ENCODE results near the gene RAB24. TPM values are rescaled to one million over a fixed set of nuclear protein-coding genes. Genes with fewer than 3 reads are reported as not detected.

RAB24 gene
- total RNA-seq, 1 experiment from 2014 or later, result 40.3 TPM

DNA sequence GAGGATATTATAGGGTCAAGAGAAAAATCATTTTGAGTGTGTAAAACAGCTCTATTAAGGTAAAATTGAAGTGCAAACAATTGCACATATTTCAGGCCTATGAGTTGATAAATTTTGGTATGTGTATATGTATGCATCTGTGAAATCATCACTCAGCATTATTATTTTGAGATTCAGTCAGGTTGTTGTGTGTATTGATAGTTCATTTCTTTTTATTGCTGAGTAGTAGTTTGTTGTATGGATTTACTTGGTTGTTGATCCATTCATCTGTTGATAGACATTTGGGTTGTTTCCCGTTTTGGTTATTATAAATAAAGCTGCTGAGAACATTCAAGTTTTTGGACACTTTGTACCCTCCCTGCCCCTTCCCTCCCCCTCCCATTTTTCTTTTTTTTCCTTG, 50.3 kb downstream of the RAB24 start:
- H3K9me3 ChIP-seq (ENCODE audit: low read length), result no peaks in the 10 kb centered on the region
- no peaks in the 10 kb centered on the region for H3K27me3 ChIP-seq (ENCODE audit: low read length)
- peaks cover 26% of the 10 kb centered on the region for H3K36me3 ChIP-seq (ENCODE audit: low read depth, low read length)
- DNase-seq (no peak), ATAC-seq (no peak)
- BruUV-seq (replicated peaks), result no TSS peak
- H2AFZ ChIP-seq (ENCODE audit: low read length), result no peak overlapping the region
- no peaks in the 10 kb centered on the region for H3F3A ChIP-seq (ENCODE audit: low read length, unreplicated experiment)
- H3K79me2 ChIP-seq (ENCODE audit: low read length), result no peaks in the 10 kb centered on the region
- no peak overlapping the region for H3K9ac ChIP-seq (ENCODE audit: low read length)
- intact Hi-C loops (cut with micrococcal nuclease), result loop anchor here (5.0 kb wide), 1 partner anchor 111 kb away; no protein-coding TSS in a partner anchor
- CTCF ChIA-PET, result no interaction called here
- H3K9me2 ChIP-seq (replicated peaks; ENCODE audit: low read length), result no peaks in the 10 kb centered on the region
- no peak overlapping the region for H3K4me3 ChIP-seq (ENCODE audit: low read length)
- H3K4me2 ChIP-seq (ENCODE audit: low read length), result no peak overlapping the region
- no peaks in the 10 kb centered on the region for H4K20me1 ChIP-seq (ENCODE audit: low read length)
- POLR2A ChIA-PET (ENCODE audit: unreplicated experiment), result no interaction called here
- H3K27ac ChIP-seq (ENCODE audit: low read length), result no peak overlapping the region
- no peak for TF ChIP-seq EZH2phosphoT487 (IDR thresholded peaks at IDR 0.05; ENCODE audit: borderline replicate concordance, low read length)
- TF ChIP-seq EZH2 (IDR thresholded peaks at IDR 0.05; ENCODE audit: low read length, unreplicated experiment), result no peak
- no peak for TF ChIP-seq CTCF (conservative IDR thresholded peaks at IDR 0.05; ENCODE audit: low read depth, low read length)
- H3K4me1 ChIP-seq (ENCODE audit: insufficient read depth, low read length), result peaks cover 16% of the 10 kb centered on the region; the same call in 1 of the 2 replicates

Other genes starting within 250 kb of the RAB24 start
- 24.6 and 34.9 TPM in 2 replicates for gene FGFR4, start 216.8 kb downstream of the RAB24 start, total RNA-seq (2014; rRNA removed)
- gene NSD1, start 169.9 kb downstream of the RAB24 start, total RNA-seq (2014; rRNA removed), result 48.9 and 70.5 TPM in 2 replicates
- gene PRELID1, start 80 bp upstream of the RAB24 start, total RNA-seq (2014; rRNA removed), result 496 and 505 TPM in 2 replicates
- 45.7 and 55.1 TPM in 2 replicates for gene MXD3, start 8.2 kb upstream of the RAB24 start, total RNA-seq (2014; rRNA removed)
- gene LMAN2, start 47.9 kb upstream of the RAB24 start, total RNA-seq (2014; rRNA removed), result 310 and 369 TPM in 2 replicates
- gene RGS14, start 54.2 kb upstream of the RAB24 start, total RNA-seq (2014; rRNA removed), result 32.3 TPM in 2 replicates
- gene SLC34A1, start 80.7 kb upstream of the RAB24 start, total RNA-seq (2014; rRNA removed), result 0.07 and 0.12 TPM in 2 replicates
- gene PFN3, start 96.9 kb upstream of the RAB24 start, total RNA-seq (2014; rRNA removed), result not detected in 2 replicates
- 31.0 and 36.8 TPM in 2 replicates for gene F12, start 105.8 kb upstream of the RAB24 start, total RNA-seq (2014; rRNA removed)
- gene GRK6, start 123.0 kb upstream of the RAB24 start, total RNA-seq (2014; rRNA removed), result 69.9 and 88.8 TPM in 2 replicates
- gene PRR7, start 143.1 kb upstream of the RAB24 start, total RNA-seq (2014; rRNA removed), result 40.6 and 47.2 TPM in 2 replicates
- gene DBN1, start 169.9 kb upstream of the RAB24 start, total RNA-seq (2014; rRNA removed), result 127 and 207 TPM in 2 replicates
- gene PDLIM7, start 193.9 kb upstream of the RAB24 start, total RNA-seq (2014; rRNA removed), result 159 and 195 TPM in 2 replicates
- gene DOK3, start 206.1 kb upstream of the RAB24 start, total RNA-seq (2014; rRNA removed), result 6.2 and 11.7 TPM in 2 replicates
- gene DDX41, start 213.2 kb upstream of the RAB24 start, total RNA-seq (2014; rRNA removed), result 260 and 318 TPM in 2 replicates

Data from PC-3 (cell line).